PC-9 (cell line): ENCODE results near the gene DIAPH3. TPM values are rescaled to one million over a fixed set of nuclear protein-coding genes. Genes with fewer than 3 reads are reported as not detected.

Source experiments
- BruUV-seq: library from RNA; stranded (reverse); fragments of 400-500 nt; replicated peaks from 2 replicates; lab custom pipeline; 2021; lab: Mats Ljungman, UMichigan
- CTCF ChIA-PET: fragments of 300-600 bp; sonication (Branson Sonifier 250); formaldehyde crosslinking; loops from one replicate; lab custom pipeline; 2022; ENCODE audit warnings: antibody characterized with exemption; lab: Charles Lee
- POLR2A ChIA-PET: fragments of 300-600 bp; sonication (Branson Sonifier 250); formaldehyde crosslinking; loops from one replicate; lab custom pipeline; 2022; ENCODE audit warnings: antibody characterized with exemption; ENCODE audit not compliant: unreplicated experiment; lab: Charles Lee
- DNase-seq, 2 experiments: peaks; one replicate each; pipeline versions ENCODE4 v3.0.0 to v3.0.0-alpha.2; 2015 to 2022; ENCODE audit warnings: mixed read lengths in 1 of 2
- H2AFZ ChIP-seq: fragments of 200-600 bp; sonication (generic); 2 replicates; pipeline ENCODE4 v1.8.1; 2017; ENCODE audit warnings: antibody characterized with exemption
- H3F3A ChIP-seq: fragments of 200-600 bp; sonication (generic); 2 replicates; pipeline ENCODE4 v1.8.1; 2017; ENCODE audit warnings: antibody characterized with exemption, mild to moderate bottlenecking, low read depth; ENCODE audit not compliant: insufficient read depth
- H3K27ac ChIP-seq: fragments of 200-600 bp; sonication (generic); 2 replicates; pipeline ENCODE4 v1.6.1; 2016; ENCODE audit warnings: mixed run types
- H3K27me3 ChIP-seq: fragments of 200-600 bp; sonication (generic); 2 replicates; pipeline ENCODE4 v1.6.1; 2016; ENCODE audit warnings: low read depth, mixed run types; ENCODE audit not compliant: insufficient read depth
- H3K36me3 ChIP-seq: fragments of 200-600 bp; sonication (generic); 2 replicates; pipeline ENCODE4 v1.6.1; 2016; ENCODE audit warnings: low read depth, mixed run types
- H3K4me1 ChIP-seq: fragments of 200-600 bp; sonication (generic); replicated peaks from 2 replicates; pipeline ENCODE4 v1.6.1; 2016; ENCODE audit warnings: mixed run types; ENCODE audit not compliant: insufficient read depth
- H3K4me2 ChIP-seq: fragments of 200-600 bp; sonication (generic); 2 replicates; pipeline ENCODE4 v1.6.1; 2017; ENCODE audit warnings: mixed run types
- H3K4me3 ChIP-seq: fragments of 200-600 bp; sonication (generic); 2 replicates; pipeline ENCODE4 v1.6.1; 2016; ENCODE audit warnings: mixed run types
- H3K79me2 ChIP-seq: fragments of 200-600 bp; sonication (generic); 2 replicates; pipeline ENCODE4 v1.6.1; 2017; ENCODE audit warnings: low read depth, mixed run types
- H3K9me2 ChIP-seq: fragments of 200-600 bp; sonication (generic); 2 replicates; pipeline ENCODE4 v1.8.1; 2017; ENCODE audit warnings: mild to moderate bottlenecking; ENCODE audit not compliant: insufficient read depth
- H3K9me3 ChIP-seq: fragments of 200-600 bp; sonication (generic); 2 replicates; pipeline ENCODE4 v1.8.1; 2016; ENCODE audit warnings: low read depth; ENCODE audit not compliant: insufficient read depth
- H4K20me1 ChIP-seq: fragments of 200-600 bp; sonication (generic); 2 replicates; pipeline ENCODE4 v1.8.1; 2017; ENCODE audit not compliant: insufficient read depth
- EZH2 ChIP-seq: fragments of 200-600 bp; sonication (generic); IDR thresholded peaks from 2 replicates; pipeline ENCODE4 v1.8.0; 2017; ENCODE audit warnings: antibody characterized with exemption, low read depth
- intact Hi-C: fragments of 100-400 bp; cut with micrococcal nuclease; formaldehyde crosslinking; loops from one replicate; pipeline ENCODE4 v1.10.0; 2022; ENCODE audit not compliant: unreplicated experiment
- total RNA-seq: library from RNA; stranded (reverse); gene quantifications from 2 replicates; pipeline ENCODE4 v1.2.3, GENCODE V29; 2021
- TF ChIP-seq, protein P1 (sequence below): fragments of 200-600 bp; sonication (generic); conservative IDR thresholded peaks from 2 replicates; pipeline ENCODE4 v1.6.1; 2017; ENCODE audit warnings: mixed run types, antibody characterized with exemption, mild to moderate bottlenecking, moderate library complexity

DIAPH3 gene
- total RNA-seq, 1 experiment from 2014 or later = 39.3 TPM

DNA sequence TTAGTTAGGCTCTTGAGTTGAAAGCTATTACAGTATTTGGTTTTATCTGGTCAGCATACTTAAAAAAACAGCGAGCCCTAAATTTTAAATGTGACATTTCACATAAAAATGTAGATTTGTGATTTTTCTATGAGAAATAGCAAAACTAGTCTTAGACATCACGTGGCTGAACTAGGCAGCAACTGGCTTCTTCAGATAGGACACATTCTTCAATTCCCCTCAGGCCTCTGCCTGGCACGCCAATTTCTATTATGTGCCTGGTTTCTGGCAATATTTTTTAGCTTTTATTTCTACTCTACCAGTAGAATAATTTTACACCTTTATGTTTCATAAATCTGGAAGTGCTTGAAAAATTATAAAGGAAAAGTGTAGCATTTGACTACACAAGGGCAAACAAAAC, 433.7 kb downstream of the DIAPH3 start:
- H4K20me1 ChIP-seq = no peaks in the 10 kb centered on the region
- intact Hi-C loops = no loop called here
- no peaks in the 10 kb centered on the region for H3K36me3 ChIP-seq
- no peaks in the 10 kb centered on the region for H3K9me3 ChIP-seq
- H3K4me3 ChIP-seq = no peak overlapping the region
- no peak overlapping the region for H2AFZ ChIP-seq
- no peaks in the 10 kb centered on the region for H3K9me2 ChIP-seq
- no peak overlapping the region for H3K4me2 ChIP-seq
- ChIA-PET CTCF (no interaction called here), POLR2A (no interaction called here)
- H3K27me3 ChIP-seq = no peaks in the 10 kb centered on the region
- DNase-seq = no peak
- H3F3A ChIP-seq = no peaks in the 10 kb centered on the region; the same call in 1 of the 2 replicates
- TF ChIP-seq, protein P1, sequence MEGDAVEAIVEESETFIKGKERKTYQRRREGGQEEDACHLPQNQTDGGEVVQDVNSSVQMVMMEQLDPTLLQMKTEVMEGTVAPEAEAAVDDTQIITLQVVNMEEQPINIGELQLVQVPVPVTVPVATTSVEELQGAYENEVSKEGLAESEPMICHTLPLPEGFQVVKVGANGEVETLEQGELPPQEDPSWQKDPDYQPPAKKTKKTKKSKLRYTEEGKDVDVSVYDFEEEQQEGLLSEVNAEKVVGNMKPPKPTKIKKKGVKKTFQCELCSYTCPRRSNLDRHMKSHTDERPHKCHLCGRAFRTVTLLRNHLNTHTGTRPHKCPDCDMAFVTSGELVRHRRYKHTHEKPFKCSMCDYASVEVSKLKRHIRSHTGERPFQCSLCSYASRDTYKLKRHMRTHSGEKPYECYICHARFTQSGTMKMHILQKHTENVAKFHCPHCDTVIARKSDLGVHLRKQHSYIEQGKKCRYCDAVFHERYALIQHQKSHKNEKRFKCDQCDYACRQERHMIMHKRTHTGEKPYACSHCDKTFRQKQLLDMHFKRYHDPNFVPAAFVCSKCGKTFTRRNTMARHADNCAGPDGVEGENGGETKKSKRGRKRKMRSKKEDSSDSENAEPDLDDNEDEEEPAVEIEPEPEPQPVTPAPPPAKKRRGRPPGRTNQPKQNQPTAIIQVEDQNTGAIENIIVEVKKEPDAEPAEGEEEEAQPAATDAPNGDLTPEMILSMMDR = no peak
- TF ChIP-seq EZH2 = no peak
- H3K4me1 ChIP-seq = no peaks in the 10 kb centered on the region
- no peaks in the 10 kb centered on the region for H3K79me2 ChIP-seq
- no TSS peak for BruUV-seq
- H3K27ac ChIP-seq = no peak overlapping the region

DNA sequence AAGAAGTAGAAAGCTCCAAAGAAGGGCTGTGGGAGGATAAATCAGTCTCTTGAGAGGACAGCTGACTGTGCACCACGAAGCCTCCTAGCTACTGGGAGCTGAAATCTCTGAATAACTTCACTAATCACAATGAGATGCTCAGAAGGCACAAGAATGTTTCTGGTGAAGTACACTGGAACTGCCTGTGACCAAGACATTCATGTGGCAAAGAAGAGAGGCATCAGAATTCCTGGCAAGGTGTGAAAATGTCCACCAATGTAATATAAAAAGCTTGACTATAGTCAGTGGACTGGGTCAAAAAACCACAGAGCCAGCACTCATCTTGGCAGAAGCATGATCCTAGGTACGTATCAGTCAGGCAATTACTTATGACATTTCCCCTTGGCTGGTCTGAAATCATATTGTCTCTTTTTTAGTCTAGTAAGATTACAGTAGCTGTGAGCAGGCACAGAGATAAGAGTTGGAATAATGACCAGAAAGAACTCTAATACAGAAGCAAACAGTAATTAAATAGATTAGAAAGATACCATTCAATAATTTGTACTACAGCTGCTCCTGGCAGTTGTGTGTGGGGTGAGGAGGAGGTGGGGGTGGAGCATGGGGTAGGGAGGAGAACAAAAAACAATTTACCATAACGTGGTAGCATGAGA, 434.7 kb downstream of the DIAPH3 start:
- H3K27ac ChIP-seq = no peak overlapping the region
- no peak for DNase-seq
- H3K79me2 ChIP-seq = no peaks in the 10 kb centered on the region
- H3K4me3 ChIP-seq = no peak overlapping the region
- POLR2A ChIA-PET = no interaction called here
- no peaks in the 10 kb centered on the region for H3F3A ChIP-seq
- no peaks in the 10 kb centered on the region for H3K9me3 ChIP-seq
- TF ChIP-seq, protein P1 = no peak
- TF ChIP-seq EZH2 = no peak
- H2AFZ ChIP-seq = no peak overlapping the region
- intact Hi-C loops = no loop called here
- CTCF ChIA-PET = no interaction called here
- H3K36me3 ChIP-seq = no peaks in the 10 kb centered on the region
- no peaks in the 10 kb centered on the region for H3K9me2 ChIP-seq
- no peaks in the 10 kb centered on the region for H3K4me1 ChIP-seq
- no TSS peak for BruUV-seq
- no peak overlapping the region for H3K4me2 ChIP-seq
- no peaks in the 10 kb centered on the region for H3K27me3 ChIP-seq
- no peaks in the 10 kb centered on the region for H4K20me1 ChIP-seq

DNA sequence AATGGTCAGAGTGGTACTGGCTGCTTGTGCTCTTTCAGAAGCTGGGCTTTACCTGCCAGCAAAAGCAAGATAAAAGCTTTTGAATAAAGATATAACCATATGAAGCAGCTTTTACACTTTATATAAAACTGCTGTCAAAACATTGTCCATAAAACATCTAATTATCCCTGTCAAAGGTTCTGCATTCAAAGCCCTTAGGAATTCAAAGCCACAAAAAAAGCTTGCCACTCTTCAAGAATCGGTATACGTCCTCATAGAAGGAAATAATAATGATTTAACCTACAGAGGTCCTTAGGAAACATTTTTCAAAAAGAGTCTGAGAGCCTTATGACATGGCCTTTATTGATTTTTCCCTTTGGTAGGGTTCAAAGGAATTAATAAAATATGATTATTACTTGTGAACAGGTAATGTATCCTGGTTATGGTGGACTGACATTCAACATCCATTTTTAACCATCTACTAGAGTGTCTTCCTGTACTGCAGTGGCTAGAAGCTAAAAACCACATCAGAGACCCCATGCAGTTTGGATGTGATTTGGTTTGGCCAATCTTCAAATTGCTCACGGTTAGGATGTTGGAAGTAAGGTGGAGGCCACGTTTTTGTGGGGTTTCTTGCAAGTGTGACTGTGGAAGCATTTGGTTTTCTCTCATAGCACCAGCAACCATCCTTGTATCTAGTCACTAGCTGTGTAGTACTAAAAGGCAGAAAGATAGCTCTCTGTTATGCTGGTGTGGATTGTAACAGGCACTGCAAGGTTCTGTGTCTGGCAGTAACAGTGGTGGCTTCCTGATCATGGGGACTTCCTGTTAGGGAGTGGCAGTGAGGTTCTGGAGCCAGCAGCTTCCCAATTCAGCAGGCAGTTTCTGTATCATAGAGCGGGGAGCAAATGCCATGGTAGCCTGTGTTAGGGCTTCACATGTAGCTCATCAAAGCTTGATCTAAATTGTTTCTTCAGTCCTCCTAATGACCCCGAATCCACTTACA, 441.5 kb downstream of the DIAPH3 start:
- no peaks in the 10 kb centered on the region for H4K20me1 ChIP-seq
- no peaks in the 10 kb centered on the region for H3F3A ChIP-seq
- no peaks in the 10 kb centered on the region for H3K27me3 ChIP-seq
- TF ChIP-seq, protein P1 = no peak
- TF ChIP-seq EZH2 = no peak
- H3K4me3 ChIP-seq = no peak overlapping the region
- H3K27ac ChIP-seq = no peak overlapping the region
- H3K9me3 ChIP-seq = no peaks in the 10 kb centered on the region
- no peak overlapping the region for H2AFZ ChIP-seq
- H3K36me3 ChIP-seq = no peaks in the 10 kb centered on the region
- H3K4me1 ChIP-seq = no peaks in the 10 kb centered on the region
- ChIA-PET POLR2A (no interaction called here), CTCF (no interaction called here)
- H3K9me2 ChIP-seq = no peaks in the 10 kb centered on the region
- DNase-seq = no peak
- no peaks in the 10 kb centered on the region for H3K79me2 ChIP-seq
- no TSS peak for BruUV-seq
- no peak overlapping the region for H3K4me2 ChIP-seq
- intact Hi-C loops = no loop called here
